IPS DF 4.7 (cell line): ENCODE results near the gene RNF103.
"Not testable (repeated sequence)": the region's sequence is repeated elsewhere in the genome, so short reads cannot be mapped to it uniquely, and the experiment has no call there.

Source experiments
- DNase-seq: peaks from one replicate; pipeline ENCODE4 v3.0.0-alpha.2; 2013; ENCODE audit warnings: low spot score; ENCODE audit errors: extremely low read depth

The RNF103 gene, protein sequence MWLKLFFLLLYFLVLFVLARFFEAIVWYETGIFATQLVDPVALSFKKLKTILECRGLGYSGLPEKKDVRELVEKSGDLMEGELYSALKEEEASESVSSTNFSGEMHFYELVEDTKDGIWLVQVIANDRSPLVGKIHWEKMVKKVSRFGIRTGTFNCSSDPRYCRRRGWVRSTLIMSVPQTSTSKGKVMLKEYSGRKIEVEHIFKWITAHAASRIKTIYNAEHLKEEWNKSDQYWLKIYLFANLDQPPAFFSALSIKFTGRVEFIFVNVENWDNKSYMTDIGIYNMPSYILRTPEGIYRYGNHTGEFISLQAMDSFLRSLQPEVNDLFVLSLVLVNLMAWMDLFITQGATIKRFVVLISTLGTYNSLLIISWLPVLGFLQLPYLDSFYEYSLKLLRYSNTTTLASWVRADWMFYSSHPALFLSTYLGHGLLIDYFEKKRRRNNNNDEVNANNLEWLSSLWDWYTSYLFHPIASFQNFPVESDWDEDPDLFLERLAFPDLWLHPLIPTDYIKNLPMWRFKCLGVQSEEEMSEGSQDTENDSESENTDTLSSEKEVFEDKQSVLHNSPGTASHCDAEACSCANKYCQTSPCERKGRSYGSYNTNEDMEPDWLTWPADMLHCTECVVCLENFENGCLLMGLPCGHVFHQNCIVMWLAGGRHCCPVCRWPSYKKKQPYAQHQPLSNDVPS

DNA sequence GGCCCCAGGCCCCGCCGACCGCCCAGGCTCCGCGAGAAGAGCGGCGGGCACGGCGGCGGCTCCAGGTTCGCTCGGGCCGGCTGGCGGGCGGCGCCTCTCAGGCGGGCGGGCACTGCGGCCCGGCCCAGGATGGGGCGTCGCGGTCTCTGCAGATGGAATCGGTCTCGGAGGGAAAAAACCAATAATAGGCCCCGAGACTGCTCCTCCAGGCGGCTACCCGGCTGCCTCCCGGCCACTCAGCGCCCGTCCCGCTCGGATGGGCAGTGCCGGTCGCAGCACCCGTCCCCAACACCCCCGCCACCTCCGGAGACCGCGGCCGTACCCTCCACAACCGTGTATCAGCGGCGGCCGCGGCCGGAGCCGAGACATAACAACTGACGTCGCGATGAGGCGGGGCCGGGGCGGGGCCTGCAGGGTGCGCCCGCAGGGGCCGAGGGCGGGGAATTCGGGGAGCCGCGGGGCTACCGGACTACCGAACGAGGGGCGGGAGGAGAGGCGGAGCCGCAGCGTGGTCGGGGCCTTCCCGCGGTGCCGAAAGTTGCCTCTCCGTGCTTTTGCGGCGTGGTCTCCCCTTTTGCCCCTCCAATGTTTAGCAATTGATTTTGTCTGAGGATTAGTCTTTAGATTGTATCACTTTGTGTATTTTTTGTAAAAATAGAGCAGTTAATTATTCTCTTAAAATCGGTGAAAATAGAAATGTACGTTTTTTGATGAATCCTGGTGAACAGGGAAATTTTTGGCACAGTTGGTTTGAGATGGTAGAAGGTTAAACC lies at the start of gene RNF103:
RNF103 (minus strand) TSS at position 372 of the 773 bp plus-strand sequence. CDS start 979 bp downstream, outside the sequence.
- no peak for DNase-seq

DNA sequence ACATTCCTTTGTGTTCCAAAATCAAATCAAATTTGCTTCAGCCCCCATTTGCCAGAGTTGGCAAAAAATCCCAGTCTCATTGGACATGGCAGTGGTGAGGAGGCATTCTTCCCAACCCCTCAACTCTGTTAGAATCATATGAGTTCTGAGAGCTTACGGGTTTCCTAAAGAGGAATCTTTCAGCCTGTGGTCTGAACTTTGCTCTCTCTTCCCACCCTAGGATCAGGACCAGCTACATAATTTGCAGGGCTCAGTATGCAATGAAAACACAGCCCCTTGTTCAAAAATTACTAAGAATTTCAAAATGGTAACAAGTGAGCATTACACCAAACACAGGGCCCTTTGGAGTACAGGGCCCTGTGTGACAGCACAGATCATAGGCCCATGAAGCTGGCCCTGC lies 49.3 kb upstream of the RNF103 start:
- no peak for DNase-seq

DNA sequence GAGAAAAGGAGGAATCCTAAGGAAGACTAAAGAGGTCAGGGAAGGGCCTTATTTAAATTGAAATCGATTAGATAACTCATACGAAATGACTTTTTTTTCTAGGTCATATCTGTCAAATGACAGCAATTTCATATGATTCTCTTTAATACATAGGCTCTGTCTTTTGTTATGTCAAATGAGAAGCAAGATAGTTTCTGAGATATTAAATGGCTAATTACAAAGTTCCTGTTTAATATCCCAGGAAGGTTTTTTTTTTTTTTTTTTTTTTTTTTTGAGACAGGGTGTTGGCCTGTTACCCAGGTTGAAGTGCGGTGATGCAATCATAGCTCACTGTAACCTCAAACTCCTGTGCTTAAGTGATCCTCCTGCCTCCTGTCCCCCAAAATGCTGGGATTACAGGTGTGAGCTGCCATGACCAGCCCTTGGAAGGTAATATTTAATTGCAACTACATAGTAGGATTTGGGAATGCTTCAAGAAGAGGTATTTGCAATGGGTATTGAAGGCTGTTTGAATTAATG lies 48.4 kb upstream of the RNF103 start:
- no peak for DNase-seq

DNA sequence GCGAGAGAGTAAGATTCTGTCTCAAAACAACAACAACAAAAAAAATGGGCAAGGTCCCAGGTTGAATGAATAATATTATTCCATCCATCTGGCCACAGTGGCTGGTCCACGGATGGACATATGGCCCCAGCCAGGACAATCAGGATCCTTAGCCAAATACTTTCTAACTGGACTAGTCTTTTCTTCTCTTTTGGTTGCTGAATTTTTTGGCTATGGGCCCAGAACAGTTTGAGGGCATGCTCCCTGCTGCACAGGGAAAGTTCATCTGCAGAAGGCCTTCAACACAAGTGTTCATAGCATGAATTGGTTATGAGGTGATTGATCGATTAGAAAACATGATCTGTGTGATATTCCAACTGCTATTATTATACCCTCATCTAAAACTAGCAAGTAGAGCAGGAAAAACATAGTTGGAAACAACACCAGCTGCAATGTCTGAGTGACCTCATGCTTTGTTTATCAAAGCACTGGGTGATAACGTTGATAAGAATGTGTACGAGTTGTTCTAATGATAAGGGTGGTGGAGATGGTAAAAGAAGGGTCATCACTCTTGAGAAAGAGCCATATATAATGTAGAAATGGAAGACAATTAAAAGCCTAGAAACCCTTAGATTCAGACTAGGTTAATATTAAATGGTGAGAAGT lies 47.8 kb upstream of the RNF103 start:
- no peak for DNase-seq

DNA sequence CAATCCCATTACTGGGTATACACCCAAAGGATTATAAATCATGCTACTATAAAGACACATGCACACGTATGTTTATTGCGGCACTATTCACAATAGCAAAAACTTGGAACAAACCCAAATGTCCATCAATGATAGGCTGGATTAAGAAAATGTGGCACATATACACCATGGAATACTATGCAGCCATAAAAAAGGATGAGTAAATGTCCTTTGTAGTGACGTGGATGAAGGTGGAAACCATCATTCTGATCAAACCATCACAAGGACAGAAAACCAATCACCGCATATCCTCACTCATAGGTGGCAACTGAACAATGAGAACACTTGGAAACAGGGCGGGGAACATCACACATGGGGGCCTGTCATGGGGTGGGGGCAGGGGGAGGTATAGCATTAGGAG lies 45.7 kb upstream of the RNF103 start:
- not testable (repeated sequence) for DNase-seq

DNA sequence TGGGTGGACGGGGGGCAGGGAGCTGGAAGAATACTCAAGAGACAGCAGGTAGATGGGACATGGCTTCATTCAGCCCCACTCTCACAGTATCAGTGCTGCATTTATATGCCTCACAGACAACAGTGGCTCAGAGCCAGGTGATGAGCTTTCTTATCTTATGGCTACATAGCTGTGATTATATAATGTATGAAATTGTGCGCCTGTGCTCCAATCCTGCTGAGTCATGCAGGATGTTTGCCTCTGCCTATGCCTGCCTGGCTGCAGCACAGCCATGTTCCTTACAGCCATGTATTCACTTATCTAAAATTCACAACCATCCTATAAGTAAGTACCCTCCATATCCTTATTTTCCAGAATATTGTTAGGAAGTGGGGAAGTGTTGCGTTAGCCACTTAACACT lies 37.7 kb upstream of the RNF103 start:
- DNase-seq: no peak

DNA sequence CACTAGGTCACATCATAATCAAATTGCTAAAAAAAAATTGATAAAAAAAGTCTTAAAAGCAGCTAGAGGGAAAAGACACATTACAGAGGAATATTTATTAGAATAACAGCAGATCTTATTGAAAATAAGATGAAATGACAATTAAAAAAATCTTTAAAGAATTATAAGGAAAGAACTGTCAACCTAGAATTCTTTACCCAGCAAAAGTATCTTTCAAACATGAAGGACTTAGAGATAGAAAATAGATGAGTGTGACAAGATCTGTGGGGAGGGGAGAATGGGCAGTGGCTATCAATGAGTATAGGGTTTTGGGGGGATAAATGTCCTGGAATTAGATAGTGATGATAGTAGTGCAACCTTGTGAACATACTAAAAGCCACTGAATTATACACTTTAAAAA lies 26.5 kb upstream of the RNF103 start:
- DNase-seq: no peak

DNA sequence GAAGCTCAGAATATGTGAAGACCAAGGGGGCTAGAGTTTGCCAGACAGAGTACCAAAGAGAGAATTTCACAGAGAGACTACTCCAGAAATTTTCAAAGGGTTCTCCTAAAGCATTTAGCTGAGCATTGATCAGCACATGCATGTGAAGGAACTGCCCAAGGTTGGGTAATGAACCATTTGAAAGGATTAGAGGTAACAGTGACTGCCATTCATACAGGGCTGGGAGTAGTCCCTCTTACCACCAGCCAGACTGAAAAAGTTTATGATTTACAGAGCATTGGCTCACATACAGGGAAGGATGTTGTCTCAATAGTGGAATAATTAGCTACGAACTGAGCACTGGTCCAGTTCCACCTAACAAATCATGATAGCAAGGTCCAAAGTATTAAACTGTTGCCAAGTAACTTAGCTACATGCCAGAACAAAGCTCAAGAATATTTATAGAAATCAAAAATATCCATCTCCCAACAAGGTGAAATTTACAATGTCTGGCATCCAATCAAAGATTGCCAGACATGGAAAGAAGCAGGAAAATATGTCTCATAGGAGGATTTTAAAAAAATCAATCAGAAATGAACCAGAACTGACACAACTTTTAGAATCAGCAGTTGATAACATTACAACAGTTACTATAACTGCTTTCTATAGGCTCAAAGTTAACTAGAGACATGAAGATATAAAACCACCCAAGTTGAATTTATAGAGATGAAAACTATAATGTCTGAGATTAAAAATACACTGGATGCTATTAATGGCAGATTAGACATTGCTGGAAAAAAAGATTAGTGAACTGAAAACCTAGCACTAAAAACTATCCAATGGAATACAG lies 25.7 kb upstream of the RNF103 start:
- DNase-seq: no peak

DNA sequence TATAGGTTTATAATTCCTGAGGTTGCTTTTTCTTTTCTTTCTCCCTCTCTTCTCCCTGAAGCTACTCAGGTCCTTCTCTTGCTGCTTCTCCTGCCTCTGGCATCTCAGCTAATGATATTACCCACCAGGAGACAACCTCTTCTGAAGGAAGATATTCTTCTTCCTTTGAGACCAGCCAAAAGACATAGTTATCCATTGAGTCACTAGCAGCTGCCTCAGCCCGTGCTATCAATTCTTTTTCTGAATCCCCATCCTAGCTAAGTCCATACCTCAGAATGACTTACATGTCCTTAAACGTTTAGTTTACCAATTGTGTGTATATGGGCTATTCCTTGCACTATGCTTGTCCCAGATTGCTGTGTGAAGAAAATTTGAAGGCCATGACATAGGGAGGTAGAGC lies 25.0 kb upstream of the RNF103 start:
- DNase-seq: no peak

DNA sequence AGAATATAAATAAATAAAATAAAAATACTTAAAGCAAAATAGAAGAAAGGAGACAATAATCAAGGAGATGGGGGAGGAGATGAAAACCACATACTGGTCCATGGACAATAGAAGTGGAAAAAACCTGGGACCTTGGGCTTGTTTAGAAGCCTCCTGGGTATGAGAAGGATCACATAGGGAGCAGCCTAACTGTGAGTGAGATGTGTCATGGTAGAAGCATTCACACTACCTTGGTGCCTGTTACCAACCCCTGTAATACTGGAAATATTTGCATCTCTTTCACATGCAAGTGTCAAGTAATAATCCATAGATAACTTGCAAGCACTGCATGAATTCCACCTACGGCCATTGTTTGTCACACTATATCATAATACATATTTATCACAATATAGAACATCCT lies 23.2 kb upstream of the RNF103 start:
- DNase-seq: no peak

DNA sequence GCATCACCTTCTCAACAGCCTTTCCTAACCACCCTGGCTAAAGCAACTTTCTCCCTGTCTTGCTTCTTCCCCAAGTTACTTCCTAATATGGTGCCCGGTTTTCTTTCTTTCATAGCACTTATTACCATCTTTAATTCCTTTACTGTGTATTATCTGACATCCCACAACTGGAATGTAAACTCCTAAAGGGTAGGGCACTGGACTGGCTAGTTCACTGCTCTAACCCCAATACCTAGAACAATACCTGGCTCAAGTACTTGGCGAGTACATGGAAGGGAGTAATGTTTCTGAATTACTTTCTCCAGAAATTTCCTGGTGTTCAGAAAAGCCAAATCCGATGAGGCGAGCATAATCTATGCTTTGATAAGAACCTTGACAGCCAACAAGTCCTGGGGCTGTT lies 22.7 kb upstream of the RNF103 start:
- no peak for DNase-seq

DNA sequence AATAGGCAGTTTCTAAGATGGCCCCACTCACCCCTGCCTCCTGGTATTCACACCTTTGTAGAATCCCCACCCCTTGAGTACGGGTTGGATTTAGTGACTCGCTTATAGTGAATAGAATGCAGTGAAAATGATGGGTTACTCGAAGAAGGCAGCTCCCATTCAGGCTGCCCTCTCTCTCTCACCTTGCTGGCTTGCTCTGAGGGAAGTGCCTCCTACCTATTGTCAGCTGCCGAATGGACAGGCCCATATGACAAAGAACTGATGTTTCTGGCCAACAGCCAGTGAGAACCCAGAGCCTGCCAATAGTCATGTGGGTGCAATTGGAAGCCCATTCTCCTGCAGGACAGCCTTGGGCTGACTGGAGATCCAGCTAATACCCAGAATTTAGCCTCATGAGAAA lies 22.1 kb upstream of the RNF103 start:
- DNase-seq: no peak

DNA sequence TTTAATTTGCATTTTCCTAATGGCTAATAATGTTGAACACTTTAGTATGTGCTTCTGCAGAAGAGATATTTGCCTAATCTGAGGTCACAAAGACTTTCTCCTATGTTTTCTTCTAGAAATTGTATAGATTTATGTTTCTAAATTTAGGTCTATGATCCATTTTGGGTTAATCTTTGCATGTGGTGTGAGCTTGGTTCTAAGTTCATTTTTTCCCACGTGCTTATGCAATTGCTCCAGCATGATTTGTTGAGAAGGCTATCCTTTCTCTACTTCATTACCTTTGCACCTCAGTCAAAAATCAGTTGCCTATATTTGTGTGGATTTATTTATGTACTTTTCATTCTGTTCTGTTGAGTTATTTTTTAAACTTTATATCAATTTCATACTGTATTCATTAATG lies 15.0 kb upstream of the RNF103 start:
- DNase-seq: no peak

DNA sequence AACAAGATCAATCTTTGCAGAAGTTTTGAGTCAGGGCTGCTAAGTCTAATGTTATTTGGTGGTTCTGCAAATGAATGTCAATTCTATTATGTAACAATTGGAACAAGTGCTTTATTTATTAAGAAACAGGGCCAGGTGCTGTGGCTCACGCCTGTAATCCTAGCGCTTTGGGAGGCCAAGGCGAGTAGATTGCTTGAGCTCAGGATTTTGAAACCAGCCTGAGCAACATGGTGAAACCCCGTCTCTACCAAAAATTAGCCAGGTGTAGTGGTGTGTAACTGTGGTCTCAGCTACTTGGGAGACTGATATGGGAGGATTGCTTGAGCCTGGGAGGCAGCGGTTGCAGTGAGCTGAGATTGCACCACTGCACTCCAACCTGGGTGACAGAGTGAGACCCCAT lies 13.2 kb upstream of the RNF103 start:
- no peak for DNase-seq

DNA sequence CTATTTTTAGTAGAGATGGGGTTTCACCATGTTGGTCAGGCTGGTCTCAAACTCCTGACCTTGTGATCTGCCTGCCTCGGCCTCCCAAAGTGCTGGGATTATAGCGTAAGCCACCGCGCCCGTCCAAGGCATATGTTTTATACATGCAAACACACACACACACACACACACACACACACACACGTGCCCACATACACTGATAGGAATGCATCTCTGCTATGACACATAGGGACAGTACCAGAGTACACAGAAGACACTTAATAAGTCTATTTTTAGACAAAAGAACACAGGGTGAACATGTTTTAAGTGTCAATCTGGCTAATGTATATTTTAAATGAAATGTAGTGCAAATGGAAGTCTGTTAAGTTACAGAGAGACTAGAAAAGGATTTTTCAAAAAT lies 10.7 kb upstream of the RNF103 start:
- DNase-seq: no peak

DNA sequence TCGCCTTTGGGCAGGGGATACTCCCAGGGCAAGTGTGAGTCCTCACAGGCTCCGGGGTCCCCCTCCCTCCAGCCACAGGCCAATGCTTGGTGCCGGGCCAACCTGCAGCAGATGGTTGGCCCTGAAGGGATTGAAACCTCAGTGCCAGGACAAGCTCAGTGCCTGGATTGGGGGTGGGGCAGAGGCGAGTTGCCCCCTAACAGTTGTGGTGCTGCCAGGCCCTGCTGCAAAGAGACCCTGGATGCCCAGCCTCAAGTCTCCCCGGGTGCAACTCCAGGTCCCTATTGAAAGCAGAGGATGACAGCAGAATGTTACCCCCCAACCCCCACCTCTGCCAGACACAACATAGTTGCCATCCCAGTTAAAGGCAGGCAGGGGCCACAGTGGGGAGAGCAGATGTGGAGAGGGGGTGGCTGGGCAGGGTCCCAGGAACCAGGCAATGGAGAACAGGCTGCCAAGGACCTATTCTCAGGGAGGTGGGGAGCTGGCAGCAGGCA lies 9.5 kb upstream of the RNF103 start:
- no peak for DNase-seq

DNA sequence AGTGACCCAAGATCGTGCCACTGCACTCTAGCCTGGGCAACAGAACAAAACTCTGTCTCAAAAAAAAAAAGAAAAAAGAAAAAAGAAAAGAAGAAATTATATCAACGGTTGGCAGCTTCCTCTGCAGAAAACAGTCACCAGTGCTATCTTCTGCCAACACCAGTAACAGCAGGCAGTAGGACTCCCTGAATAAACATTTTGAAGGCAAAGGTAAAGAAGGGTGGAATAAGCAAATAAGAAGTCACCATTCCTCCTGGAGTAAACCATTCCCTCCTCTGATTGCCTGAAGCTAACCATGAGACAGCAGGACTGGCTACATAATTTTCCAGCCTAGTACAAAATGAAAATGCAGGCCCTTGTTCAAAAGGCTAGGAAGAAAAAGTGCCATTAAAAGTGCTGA lies 9.0 kb upstream of the RNF103 start:
- no peak for DNase-seq

DNA sequence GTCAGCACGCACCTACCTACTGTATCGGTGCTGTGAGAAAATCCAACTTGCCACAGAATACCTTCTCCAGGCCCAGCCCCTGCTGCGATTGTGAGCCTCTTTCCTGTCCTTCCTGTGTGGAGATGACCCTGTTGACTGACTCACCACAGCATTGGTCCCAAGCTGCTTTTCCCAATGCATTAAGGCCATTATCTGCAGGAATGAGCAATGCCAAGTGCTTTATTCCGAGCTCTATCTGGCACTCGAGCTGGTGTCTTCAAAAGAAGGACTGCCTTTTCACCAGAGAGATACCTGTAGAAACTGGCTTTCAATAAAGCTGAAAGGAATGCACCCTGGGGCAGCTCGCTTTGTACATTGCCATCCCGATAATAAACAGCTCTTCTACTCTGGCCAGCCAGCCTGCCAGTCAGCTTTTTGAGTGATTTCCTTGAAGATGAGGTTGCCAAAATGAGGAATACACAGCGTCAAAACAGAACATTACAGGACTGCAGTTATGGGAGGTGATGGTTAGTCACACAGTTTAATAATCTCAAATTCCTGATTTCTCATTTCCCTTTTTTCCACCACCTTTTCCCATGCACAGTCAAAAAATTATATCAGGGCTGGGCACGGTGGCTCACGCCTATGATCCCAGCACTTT lies 8.3 kb upstream of the RNF103 start:
- DNase-seq: no peak

DNA sequence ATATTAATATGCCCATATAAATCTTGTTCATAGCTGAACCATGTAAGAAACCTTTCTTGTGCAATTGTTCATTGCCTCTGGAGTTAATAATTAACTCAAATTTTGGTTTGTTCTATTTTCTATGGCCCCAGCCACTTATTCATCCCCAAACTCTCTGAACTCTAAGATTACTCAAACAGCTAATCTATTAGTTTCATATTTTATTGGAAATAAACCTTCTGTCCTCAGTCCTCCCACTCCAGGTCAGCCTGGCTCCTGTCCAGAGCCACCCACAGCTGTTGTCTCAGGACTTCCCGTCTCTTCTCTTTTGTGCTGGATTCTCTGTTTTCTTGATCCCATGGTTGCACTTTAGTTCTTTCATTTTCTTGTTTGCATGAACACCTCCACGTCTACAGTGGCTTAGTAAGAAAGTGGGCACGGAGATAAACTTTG lies 4.4 kb upstream of the RNF103 start:
- DNase-seq: no peak

DNA sequence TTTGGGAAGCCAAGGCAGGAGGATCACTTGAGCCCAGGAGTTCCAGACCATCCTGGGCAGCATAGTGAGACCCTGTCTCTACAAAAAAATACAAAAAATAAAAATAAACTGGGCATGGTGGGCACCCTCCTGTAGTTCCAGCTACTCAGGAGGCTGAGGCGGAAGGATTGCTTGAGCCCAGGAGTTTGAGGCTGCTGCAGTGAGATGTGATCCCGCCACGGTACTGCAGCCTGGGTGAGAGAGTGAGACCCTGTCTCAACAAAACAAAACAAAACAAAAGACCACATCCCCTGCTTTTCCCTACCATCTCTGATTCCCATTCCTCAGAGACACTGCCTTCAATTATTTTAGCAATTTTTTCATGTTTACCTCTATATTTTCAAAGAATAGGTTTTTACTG lies 3.9 kb upstream of the RNF103 start:
- DNase-seq: no peak
